ENCODE measurements around the gene HHLA2. TPM values are rescaled to one million over a fixed set of nuclear protein-coding genes. Genes with fewer than 3 reads are reported as not detected.

Gene HHLA2
- polyA plus RNA-seq, 3 donors: 0.13 TPM; not detected in 2

DNA sequence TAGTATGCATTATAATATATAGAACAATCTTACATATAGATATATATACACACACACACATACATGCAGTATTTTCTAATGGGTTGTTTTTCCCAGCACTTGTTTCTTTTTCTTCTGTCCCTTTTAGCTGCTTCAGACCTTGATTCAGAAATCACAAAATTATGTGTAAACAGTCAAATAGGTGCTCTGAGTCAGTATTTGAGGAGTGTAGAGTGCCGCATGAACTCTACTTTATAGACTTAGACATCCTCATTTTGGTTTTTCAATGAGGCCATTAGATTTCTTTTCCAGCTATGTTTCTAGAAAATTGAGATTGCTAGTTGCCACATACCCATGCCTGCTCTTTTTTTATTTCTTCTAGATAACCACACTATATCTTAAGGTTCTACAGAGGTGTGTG, 58.2 kb downstream of the HHLA2 start:
- Histone ChIP-seq H4K20me1 (ENCODE audit: insufficient read depth, low read length) (no peaks in the 10 kb centered on the region), H3K27ac (ENCODE audit: low read depth in 1 of 2, low read length in 2 of 2) (no peak overlapping the region), H3K79me2 (ENCODE audit: insufficient read depth, low read length) (no peaks in the 10 kb centered on the region), H2AFZ (ENCODE audit: insufficient read depth, low read depth, low read length, poor library complexity, severe bottlenecking) (no peak overlapping the region), H3K9me3 (replicated peaks in 1 of 2; ENCODE audit: control insufficient read depth in 1 of 2, insufficient read depth in 1 of 2, low read length in 2 of 2) (no peaks in the 10 kb centered on the region), H3K9ac (ENCODE audit: insufficient read depth, low read length, poor library complexity, severe bottlenecking) (no peak overlapping the region), H3K4me3 (replicated peaks in 1 of 3; ENCODE audit: low read depth in 2 of 3, low read length in 3 of 3) (no peak overlapping the region), H3K36me3 (replicated peaks in 1 of 2; ENCODE audit: control insufficient read depth in 1 of 2, insufficient read depth in 2 of 2, low read length in 2 of 2) (no peaks in the 10 kb centered on the region), H3K27me3 (ENCODE audit: control insufficient read depth in 2 of 2, insufficient read depth in 2 of 2, low read length in 2 of 2) (no peaks in the 10 kb centered on the region), H3K4me2 (replicated peaks; ENCODE audit: extremely low read depth, low read length, poor library complexity, severe bottlenecking) (no peak overlapping the region), H3K4me1 (ENCODE audit: control insufficient read depth in 1 of 2, insufficient read depth in 2 of 2, low read length in 2 of 2) (no peaks in the 10 kb centered on the region)
- DNase-seq: no peak
- intact Hi-C loops (cut with micrococcal nuclease): no loop called here
- Mint-ChIP-seq H3K4me1 (peaks cover 4% of the 10 kb centered on the region), H3K27me3 (ENCODE audit: low read depth in 3 of 3) (no peaks in the 10 kb centered on the region), H3K9me3 (peaks cover 0 to 5% (median 2%) of the 10 kb centered on the region in 7 donors), H3K36me3 (peaks cover 0 to 4% of the 10 kb centered on the region in 2 donors), H3K4me3 (no peak overlapping the region), H3K27ac (no peak overlapping the region)
- TF ChIP-seq, protein P1, sequence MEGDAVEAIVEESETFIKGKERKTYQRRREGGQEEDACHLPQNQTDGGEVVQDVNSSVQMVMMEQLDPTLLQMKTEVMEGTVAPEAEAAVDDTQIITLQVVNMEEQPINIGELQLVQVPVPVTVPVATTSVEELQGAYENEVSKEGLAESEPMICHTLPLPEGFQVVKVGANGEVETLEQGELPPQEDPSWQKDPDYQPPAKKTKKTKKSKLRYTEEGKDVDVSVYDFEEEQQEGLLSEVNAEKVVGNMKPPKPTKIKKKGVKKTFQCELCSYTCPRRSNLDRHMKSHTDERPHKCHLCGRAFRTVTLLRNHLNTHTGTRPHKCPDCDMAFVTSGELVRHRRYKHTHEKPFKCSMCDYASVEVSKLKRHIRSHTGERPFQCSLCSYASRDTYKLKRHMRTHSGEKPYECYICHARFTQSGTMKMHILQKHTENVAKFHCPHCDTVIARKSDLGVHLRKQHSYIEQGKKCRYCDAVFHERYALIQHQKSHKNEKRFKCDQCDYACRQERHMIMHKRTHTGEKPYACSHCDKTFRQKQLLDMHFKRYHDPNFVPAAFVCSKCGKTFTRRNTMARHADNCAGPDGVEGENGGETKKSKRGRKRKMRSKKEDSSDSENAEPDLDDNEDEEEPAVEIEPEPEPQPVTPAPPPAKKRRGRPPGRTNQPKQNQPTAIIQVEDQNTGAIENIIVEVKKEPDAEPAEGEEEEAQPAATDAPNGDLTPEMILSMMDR (IDR thresholded peaks at IDR 0.05): no peak
- no CpG with 5 or more reads among the region's 1 CpG for WGBS (ENCODE audit: insufficient coverage)

DNA sequence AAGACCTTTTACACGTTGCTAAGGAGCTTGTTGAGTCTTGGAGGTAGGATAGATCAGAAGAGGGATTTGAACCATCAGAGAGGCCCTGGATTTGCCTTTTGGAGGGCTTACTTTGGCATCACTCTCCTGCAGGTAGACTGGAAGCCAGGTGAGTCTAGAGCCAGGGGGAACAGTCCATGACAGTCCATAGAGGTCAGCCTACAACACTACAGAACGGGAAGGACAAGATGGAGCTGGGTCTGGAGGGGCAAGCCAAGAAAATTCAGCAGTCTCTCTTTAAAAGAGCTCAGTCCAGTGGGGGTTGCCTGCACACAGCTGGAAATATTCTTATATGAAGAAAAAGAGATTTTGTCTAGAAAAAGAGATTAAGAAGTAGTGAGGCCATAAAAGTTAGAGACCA, 60.7 kb downstream of the HHLA2 start:
- Mint-ChIP-seq H3K27me3 (ENCODE audit: low read depth in 3 of 3) (no peaks in the 10 kb centered on the region), H3K36me3 (peaks cover 0 to 4% of the 10 kb centered on the region in 2 donors), H3K4me1 (no peaks in the 10 kb centered on the region), H3K9me3 (peaks cover 0 to 5% (median 2%) of the 10 kb centered on the region in 7 donors), H3K27ac (no peak overlapping the region), H3K4me3 (no peak overlapping the region)
- 83% methylated on average over 2 of the region's 2 CpGs for WGBS (ENCODE audit: insufficient coverage)
- no peak for DNase-seq
- TF ChIP-seq, protein P1 (IDR thresholded peaks at IDR 0.05): no peak
- no peak overlapping the region for H3K4me2 ChIP-seq (replicated peaks; ENCODE audit: extremely low read depth, low read length, poor library complexity, severe bottlenecking)
- no peaks in the 10 kb centered on the region for H3K4me1 ChIP-seq (ENCODE audit: control insufficient read depth in 1 of 2, insufficient read depth in 2 of 2, low read length in 2 of 2)
- no peaks in the 10 kb centered on the region for H3K27me3 ChIP-seq (ENCODE audit: control insufficient read depth in 2 of 2, insufficient read depth in 2 of 2, low read length in 2 of 2)
- no peak overlapping the region for H3K4me3 ChIP-seq (replicated peaks in 1 of 3; ENCODE audit: low read depth in 2 of 3, low read length in 3 of 3)
- no peaks in the 10 kb centered on the region for H3K9me3 ChIP-seq (replicated peaks in 1 of 2; ENCODE audit: control insufficient read depth in 1 of 2, insufficient read depth in 1 of 2, low read length in 2 of 2)
- no peaks in the 10 kb centered on the region for H4K20me1 ChIP-seq (ENCODE audit: insufficient read depth, low read length)
- intact Hi-C loops (cut with micrococcal nuclease): no loop called here
- no peaks in the 10 kb centered on the region for H3K79me2 ChIP-seq (ENCODE audit: insufficient read depth, low read length)
- no peak overlapping the region for H3K9ac ChIP-seq (ENCODE audit: insufficient read depth, low read length, poor library complexity, severe bottlenecking)
- no peaks in the 10 kb centered on the region for H3K36me3 ChIP-seq (replicated peaks in 1 of 2; ENCODE audit: control insufficient read depth in 1 of 2, insufficient read depth in 2 of 2, low read length in 2 of 2)
- no peak overlapping the region for H3K27ac ChIP-seq (ENCODE audit: low read depth in 1 of 2, low read length in 2 of 2)
- H2AFZ ChIP-seq (ENCODE audit: insufficient read depth, low read depth, low read length, poor library complexity, severe bottlenecking): no peak overlapping the region
